GM23338 (cell line): Measurements from ENCODE around the gene CDC73. TPM values are rescaled to one million over a fixed set of nuclear protein-coding genes. Genes with fewer than 3 reads are reported as not detected.

Experiments
- ATAC-seq: fragments of 200-7000 bp; cut with Tn5 transposase; 3 replicates; pipeline ENCODE4 v1.9.1; 2020
- DNase-seq: peaks from one replicate; pipeline ENCODE4 v3.0.0-alpha.2; 2015; ENCODE audit warnings: low spot score
- H2AFZ ChIP-seq: fragments of 200-600 bp; sonication (generic); 2 replicates; pipeline ENCODE4 v1.8.0; 2016; ENCODE audit warnings: antibody characterized with exemption, mild to moderate bottlenecking, moderate library complexity
- H3F3A ChIP-seq: fragments of 200-600 bp; sonication (generic); replicated peaks from 2 replicates; pipeline ENCODE4 v1.8.0; 2017; ENCODE audit warnings: antibody characterized with exemption, mixed run types, low read depth
- H3K27ac ChIP-seq: fragments of 200-600 bp; sonication (generic); 2 replicates; pipeline ENCODE4 v1.6.1; 2016; ENCODE audit warnings: low read depth
- H3K27me3 ChIP-seq: fragments of 200-600 bp; sonication (generic); 2 replicates; pipeline ENCODE4 v1.8.0; 2016; ENCODE audit warnings: mild to moderate bottlenecking, mixed run types, moderate library complexity; ENCODE audit not compliant: insufficient read depth
- H3K36me3 ChIP-seq: fragments of 200-600 bp; sonication (generic); 2 replicates; pipeline ENCODE4 v1.8.0; 2016; ENCODE audit warnings: mild to moderate bottlenecking; ENCODE audit not compliant: insufficient read depth
- H3K4me1 ChIP-seq: fragments of 200-600 bp; sonication (generic); 2 replicates; pipeline ENCODE4 v1.8.0; 2016; ENCODE audit warnings: mild to moderate bottlenecking, moderate library complexity; ENCODE audit not compliant: insufficient read depth
- H3K4me2 ChIP-seq: fragments of 200-600 bp; sonication (generic); 2 replicates; pipeline ENCODE4 v1.7.1; 2017; ENCODE audit warnings: mixed run types
- H3K4me3 ChIP-seq: fragments of 200-600 bp; sonication (generic); 2 replicates; pipeline ENCODE4 v1.6.1; 2016; ENCODE audit warnings: mixed run types
- H3K79me2 ChIP-seq: fragments of 200-600 bp; sonication (generic); replicated peaks from 2 replicates; pipeline ENCODE4 v1.8.0; 2017; ENCODE audit warnings: mild to moderate bottlenecking; ENCODE audit not compliant: insufficient read depth
- H3K9me2 ChIP-seq: fragments of 200-600 bp; sonication (generic); 2 replicates; pipeline ENCODE4 v1.8.0; 2017; ENCODE audit not compliant: insufficient read depth
- H4K20me1 ChIP-seq: fragments of 200-600 bp; sonication (generic); replicated peaks from 2 replicates; pipeline ENCODE4 v1.8.0; 2017; ENCODE audit warnings: mild to moderate bottlenecking; ENCODE audit not compliant: insufficient read depth
- H3K27ac Mint-ChIP-seq: 2 replicates; pipeline ENCODE4 v1.8.0; 2020; ENCODE audit warnings: inconsistent platforms, mild to moderate bottlenecking, moderate library complexity, mixed read lengths
- H3K27me3 Mint-ChIP-seq: 3 replicates; pipeline ENCODE4 v1.8.0; 2022; ENCODE audit warnings: low read depth, mild to moderate bottlenecking, moderate library complexity, mixed read lengths, inconsistent platforms; ENCODE audit not compliant: insufficient read depth, poor library complexity
- H3K36me3 Mint-ChIP-seq: 3 replicates; pipeline ENCODE4 v1.8.0; 2021; ENCODE audit warnings: low read depth, mild to moderate bottlenecking, inconsistent platforms, moderate library complexity, mixed read lengths
- H3K4me1 Mint-ChIP-seq: 3 replicates; pipeline ENCODE4 v1.8.0; 2020; ENCODE audit warnings: mild to moderate bottlenecking, inconsistent platforms, mixed read lengths
- H3K4me3 Mint-ChIP-seq: 3 replicates; pipeline ENCODE4 v1.8.0; 2021; ENCODE audit warnings: moderate library complexity, mild to moderate bottlenecking, inconsistent platforms, mixed read lengths
- H3K9me3 Mint-ChIP-seq: 3 replicates; pipeline ENCODE4 v1.8.0; 2020; ENCODE audit warnings: moderate library complexity, mild to moderate bottlenecking, inconsistent platforms, mixed read lengths
- EZH2 ChIP-seq: fragments of 200-600 bp; sonication (generic); IDR thresholded peaks from one replicate; pipeline ENCODE4 v1.8.0; 2017; ENCODE audit warnings: antibody characterized with exemption, mild to moderate bottlenecking, low read depth; ENCODE audit not compliant: unreplicated experiment
- EZH2phosphoT487 ChIP-seq: fragments of 200-600 bp; sonication (generic); IDR thresholded peaks from one replicate; pipeline ENCODE4 v1.8.1; 2018; ENCODE audit warnings: antibody characterized with exemption; ENCODE audit not compliant: unreplicated experiment
- JUNB ChIP-seq: IDR thresholded peaks from one replicate; pipeline ENCODE4 v1.6.1; 2016; ENCODE audit warnings: antibody characterized with exemption; ENCODE audit not compliant: unreplicated experiment
- NANOG ChIP-seq: IDR thresholded peaks from 2 replicates; pipeline ENCODE4 v1.6.1; 2016; ENCODE audit warnings: antibody characterized with exemption, borderline replicate concordance
- POLR2AphosphoS5 ChIP-seq: IDR thresholded peaks from 2 replicates; pipeline ENCODE4 v1.6.1; 2016; ENCODE audit warnings: antibody characterized with exemption, low read depth
- STAT1 ChIP-seq: IDR thresholded peaks from one replicate; pipeline ENCODE4 v1.6.1; 2016; ENCODE audit warnings: antibody characterized with exemption; ENCODE audit not compliant: unreplicated experiment
- ZNF114 ChIP-seq: fragments of 250-450 bp; sonication (Bioruptor Pico); IDR thresholded peaks from 2 replicates; pipeline ENCODE4 v1.5.0; 2020; ENCODE audit warnings: mild to moderate bottlenecking, moderate library complexity
- ZNF331 ChIP-seq: fragments of 250-450 bp; sonication (Bioruptor Pico); IDR thresholded peaks from 2 replicates; pipeline ENCODE4 v1.5.0; 2020; ENCODE audit warnings: low read depth, mild to moderate bottlenecking, moderate library complexity
- polyA plus RNA-seq: library from polyadenylated mRNA; unstranded; fragments of >200 nt; fragmentation: Nextera tagmentation; extraction: Ambion mirVana; gene quantifications from 2 replicates; pipeline ENCODE4 v1.2.1, GENCODE V29; 2016
- total RNA-seq: library from RNA; depleted of rRNA; stranded (reverse); fragments of >200 nt; shearing (Covaris generic); gene quantifications from 2 replicates; pipeline ENCODE4 v1.2.3, GENCODE V29; 2014
- TF ChIP-seq, protein P1 (sequence below): fragments of 250-450 bp; sonication (Bioruptor Pico); IDR thresholded peaks from 2 replicates; pipeline ENCODE4 v1.5.0; 2020; ENCODE audit warnings: mild to moderate bottlenecking, moderate library complexity
- TF ChIP-seq, protein P2 (sequence below): IDR thresholded peaks from 2 replicates; pipeline ENCODE4 v1.6.1; 2016; ENCODE audit warnings: antibody characterized with exemption
- TF ChIP-seq, protein P3 (sequence below), 2 experiments: fragments of 200-600 bp in 1 of 2; sonication (generic) in 1 of 2; conservative IDR thresholded peaks; 2 replicates each; pipeline versions ENCODE4 v1.5.1 to v1.6.1; 2016 to 2017; ENCODE audit warnings: antibody characterized with exemption in 2 of 2, low read depth in 2 of 2, mild to moderate bottlenecking in 2 of 2, moderate library complexity in 1 of 2
- TF ChIP-seq, protein P4 (sequence below): IDR thresholded peaks from one replicate; pipeline ENCODE4 v1.6.1; 2018; ENCODE audit warnings: antibody characterized with exemption; ENCODE audit not compliant: unreplicated experiment

CDC73 gene
- total and polyA plus RNA-seq, 2 experiments from 2014 or later, result 40.4 to 63.2 TPM

DNA sequence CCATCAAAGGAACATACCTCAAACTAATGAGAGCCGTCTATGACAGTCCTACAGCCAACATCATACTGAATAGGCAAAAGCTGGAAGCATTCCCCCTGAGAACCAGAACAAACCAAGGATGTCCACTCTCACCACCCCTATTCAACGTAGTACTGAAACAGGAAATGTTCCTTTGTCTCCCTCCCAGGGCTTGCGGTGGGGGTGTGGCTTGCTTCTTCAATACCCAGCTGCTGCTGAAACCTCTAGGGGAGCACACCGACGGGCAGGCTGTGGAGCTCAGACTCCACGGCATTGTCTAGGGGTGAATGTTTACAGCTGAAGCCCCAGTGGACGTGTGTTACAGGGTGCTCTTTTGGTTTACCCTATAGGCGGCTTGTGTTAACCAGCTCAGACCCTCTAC lies 95.1 kb downstream of the CDC73 start (continued):
- TF ChIP-seq, protein P1, sequence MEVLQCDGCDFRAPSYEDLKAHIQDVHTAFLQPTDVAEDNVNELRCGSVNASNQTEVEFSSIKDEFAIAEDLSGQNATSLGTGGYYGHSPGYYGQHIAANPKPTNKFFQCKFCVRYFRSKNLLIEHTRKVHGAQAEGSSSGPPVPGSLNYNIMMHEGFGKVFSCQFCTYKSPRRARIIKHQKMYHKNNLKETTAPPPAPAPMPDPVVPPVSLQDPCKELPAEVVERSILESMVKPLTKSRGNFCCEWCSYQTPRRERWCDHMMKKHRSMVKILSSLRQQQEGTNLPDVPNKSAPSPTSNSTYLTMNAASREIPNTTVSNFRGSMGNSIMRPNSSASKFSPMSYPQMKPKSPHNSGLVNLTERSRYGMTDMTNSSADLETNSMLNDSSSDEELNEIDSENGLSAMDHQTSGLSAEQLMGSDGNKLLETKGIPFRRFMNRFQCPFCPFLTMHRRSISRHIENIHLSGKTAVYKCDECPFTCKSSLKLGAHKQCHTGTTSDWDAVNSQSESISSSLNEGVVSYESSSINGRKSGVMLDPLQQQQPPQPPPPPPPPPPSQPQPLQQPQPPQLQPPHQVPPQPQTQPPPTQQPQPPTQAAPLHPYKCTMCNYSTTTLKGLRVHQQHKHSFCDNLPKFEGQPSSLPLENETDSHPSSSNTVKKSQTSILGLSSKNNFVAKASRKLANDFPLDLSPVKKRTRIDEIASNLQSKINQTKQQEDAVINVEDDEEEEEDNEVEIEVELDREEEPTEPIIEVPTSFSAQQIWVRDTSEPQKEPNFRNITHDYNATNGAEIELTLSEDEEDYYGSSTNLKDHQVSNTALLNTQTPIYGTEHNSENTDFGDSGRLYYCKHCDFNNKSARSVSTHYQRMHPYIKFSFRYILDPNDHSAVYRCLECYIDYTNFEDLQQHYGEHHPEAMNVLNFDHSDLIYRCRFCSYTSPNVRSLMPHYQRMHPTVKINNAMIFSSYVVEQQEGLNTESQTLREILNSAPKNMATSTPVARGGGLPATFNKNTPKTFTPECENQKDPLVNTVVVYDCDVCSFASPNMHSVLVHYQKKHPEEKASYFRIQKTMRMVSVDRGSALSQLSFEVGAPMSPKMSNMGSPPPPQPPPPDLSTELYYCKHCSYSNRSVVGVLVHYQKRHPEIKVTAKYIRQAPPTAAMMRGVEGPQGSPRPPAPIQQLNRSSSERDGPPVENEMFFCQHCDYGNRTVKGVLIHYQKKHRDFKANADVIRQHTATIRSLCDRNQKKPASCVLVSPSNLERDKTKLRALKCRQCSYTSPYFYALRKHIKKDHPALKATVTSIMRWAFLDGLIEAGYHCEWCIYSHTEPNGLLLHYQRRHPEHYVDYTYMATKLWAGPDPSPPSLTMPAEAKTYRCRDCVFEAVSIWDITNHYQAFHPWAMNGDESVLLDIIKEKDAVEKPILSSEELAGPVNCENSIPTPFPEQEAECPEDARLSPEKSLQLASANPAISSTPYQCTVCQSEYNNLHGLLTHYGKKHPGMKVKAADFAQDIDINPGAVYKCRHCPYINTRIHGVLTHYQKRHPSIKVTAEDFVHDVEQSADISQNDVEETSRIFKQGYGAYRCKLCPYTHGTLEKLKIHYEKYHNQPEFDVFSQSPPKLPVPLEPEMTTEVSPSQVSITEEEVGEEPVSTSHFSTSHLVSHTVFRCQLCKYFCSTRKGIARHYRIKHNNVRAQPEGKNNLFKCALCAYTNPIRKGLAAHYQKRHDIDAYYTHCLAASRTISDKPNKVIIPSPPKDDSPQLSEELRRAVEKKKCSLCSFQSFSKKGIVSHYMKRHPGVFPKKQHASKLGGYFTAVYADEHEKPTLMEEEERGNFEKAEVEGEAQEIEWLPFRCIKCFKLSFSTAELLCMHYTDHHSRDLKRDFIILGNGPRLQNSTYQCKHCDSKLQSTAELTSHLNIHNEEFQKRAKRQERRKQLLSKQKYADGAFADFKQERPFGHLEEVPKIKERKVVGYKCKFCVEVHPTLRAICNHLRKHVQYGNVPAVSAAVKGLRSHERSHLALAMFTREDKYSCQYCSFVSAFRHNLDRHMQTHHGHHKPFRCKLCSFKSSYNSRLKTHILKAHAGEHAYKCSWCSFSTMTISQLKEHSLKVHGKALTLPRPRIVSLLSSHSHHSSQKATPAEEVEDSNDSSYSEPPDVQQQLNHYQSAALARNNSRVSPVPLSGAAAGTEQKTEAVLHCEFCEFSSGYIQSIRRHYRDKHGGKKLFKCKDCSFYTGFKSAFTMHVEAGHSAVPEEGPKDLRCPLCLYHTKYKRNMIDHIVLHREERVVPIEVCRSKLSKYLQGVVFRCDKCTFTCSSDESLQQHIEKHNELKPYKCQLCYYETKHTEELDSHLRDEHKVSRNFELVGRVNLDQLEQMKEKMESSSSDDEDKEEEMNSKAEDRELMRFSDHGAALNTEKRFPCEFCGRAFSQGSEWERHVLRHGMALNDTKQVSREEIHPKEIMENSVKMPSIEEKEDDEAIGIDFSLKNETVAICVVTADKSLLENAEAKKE, result no peak
- TF ChIP-seq, protein P2, sequence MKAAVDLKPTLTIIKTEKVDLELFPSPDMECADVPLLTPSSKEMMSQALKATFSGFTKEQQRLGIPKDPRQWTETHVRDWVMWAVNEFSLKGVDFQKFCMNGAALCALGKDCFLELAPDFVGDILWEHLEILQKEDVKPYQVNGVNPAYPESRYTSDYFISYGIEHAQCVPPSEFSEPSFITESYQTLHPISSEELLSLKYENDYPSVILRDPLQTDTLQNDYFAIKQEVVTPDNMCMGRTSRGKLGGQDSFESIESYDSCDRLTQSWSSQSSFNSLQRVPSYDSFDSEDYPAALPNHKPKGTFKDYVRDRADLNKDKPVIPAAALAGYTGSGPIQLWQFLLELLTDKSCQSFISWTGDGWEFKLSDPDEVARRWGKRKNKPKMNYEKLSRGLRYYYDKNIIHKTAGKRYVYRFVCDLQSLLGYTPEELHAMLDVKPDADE, result no peak
- TF ChIP-seq EZH2 (no peak), NANOG (no peak), STAT1 (no peak), ZNF331 (no peak), JUNB (no peak)

DNA sequence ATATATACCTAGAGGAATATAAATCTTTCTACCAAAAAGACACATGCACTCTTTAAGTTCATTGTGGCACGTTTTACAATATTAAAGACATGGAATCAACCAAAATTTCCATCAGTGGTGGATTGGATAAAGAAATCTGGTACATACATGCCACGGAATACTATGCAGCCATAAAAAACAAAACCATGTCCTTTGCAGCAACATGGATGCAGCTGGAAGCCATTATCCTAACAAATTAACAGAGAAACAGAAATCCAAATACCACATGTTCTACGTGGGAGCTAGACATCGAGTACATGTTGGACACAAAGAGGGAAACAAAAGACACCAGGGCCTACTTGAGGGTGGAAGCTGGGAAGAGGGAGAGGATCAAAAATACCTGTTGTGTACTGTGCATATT lies 97.6 kb downstream of the CDC73 start:
- Histone ChIP-seq H3K4me2 (no peak overlapping the region), H3K79me2 (peaks cover 12% of the 10 kb centered on the region), H4K20me1 (no peaks in the 10 kb centered on the region; the same call in none of the 2 replicates), H3K27me3 (no peaks in the 10 kb centered on the region), H3K9me2 (no peaks in the 10 kb centered on the region), H2AFZ (no peak overlapping the region), H3K4me1 (peaks cover 26% of the 10 kb centered on the region), H3K36me3 (no peaks in the 10 kb centered on the region), H3F3A (no peaks in the 10 kb centered on the region), H3K4me3 (no peak overlapping the region), H3K27ac (0 out of 2 replicates have a peak overlapping the region, but pooled peaks have one; percentile 27)
- Mint-ChIP-seq H3K4me3 (no peak overlapping the region), H3K27me3 (peaks cover 2% of the 10 kb centered on the region), H3K27ac (peak overlapping the region; percentile 63; the same call in 1 of the 2 replicates), H3K36me3 (peaks cover 18% of the 10 kb centered on the region; the same call in 2 of the 3 replicates), H3K9me3 (no peaks in the 10 kb centered on the region), H3K4me1 (peaks cover 44% of the 10 kb centered on the region)
- ATAC-seq (no peak), DNase-seq (no peak)
- TF ChIP-seq, protein P3, sequence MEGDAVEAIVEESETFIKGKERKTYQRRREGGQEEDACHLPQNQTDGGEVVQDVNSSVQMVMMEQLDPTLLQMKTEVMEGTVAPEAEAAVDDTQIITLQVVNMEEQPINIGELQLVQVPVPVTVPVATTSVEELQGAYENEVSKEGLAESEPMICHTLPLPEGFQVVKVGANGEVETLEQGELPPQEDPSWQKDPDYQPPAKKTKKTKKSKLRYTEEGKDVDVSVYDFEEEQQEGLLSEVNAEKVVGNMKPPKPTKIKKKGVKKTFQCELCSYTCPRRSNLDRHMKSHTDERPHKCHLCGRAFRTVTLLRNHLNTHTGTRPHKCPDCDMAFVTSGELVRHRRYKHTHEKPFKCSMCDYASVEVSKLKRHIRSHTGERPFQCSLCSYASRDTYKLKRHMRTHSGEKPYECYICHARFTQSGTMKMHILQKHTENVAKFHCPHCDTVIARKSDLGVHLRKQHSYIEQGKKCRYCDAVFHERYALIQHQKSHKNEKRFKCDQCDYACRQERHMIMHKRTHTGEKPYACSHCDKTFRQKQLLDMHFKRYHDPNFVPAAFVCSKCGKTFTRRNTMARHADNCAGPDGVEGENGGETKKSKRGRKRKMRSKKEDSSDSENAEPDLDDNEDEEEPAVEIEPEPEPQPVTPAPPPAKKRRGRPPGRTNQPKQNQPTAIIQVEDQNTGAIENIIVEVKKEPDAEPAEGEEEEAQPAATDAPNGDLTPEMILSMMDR (conservative IDR thresholded peaks at IDR 0.05; ENCODE audit: low read depth in 2 of 2), result no peak
- TF ChIP-seq, protein P2, result no peak
- no peak for TF ChIP-seq POLR2AphosphoS5
- TF ChIP-seq, protein P4, sequence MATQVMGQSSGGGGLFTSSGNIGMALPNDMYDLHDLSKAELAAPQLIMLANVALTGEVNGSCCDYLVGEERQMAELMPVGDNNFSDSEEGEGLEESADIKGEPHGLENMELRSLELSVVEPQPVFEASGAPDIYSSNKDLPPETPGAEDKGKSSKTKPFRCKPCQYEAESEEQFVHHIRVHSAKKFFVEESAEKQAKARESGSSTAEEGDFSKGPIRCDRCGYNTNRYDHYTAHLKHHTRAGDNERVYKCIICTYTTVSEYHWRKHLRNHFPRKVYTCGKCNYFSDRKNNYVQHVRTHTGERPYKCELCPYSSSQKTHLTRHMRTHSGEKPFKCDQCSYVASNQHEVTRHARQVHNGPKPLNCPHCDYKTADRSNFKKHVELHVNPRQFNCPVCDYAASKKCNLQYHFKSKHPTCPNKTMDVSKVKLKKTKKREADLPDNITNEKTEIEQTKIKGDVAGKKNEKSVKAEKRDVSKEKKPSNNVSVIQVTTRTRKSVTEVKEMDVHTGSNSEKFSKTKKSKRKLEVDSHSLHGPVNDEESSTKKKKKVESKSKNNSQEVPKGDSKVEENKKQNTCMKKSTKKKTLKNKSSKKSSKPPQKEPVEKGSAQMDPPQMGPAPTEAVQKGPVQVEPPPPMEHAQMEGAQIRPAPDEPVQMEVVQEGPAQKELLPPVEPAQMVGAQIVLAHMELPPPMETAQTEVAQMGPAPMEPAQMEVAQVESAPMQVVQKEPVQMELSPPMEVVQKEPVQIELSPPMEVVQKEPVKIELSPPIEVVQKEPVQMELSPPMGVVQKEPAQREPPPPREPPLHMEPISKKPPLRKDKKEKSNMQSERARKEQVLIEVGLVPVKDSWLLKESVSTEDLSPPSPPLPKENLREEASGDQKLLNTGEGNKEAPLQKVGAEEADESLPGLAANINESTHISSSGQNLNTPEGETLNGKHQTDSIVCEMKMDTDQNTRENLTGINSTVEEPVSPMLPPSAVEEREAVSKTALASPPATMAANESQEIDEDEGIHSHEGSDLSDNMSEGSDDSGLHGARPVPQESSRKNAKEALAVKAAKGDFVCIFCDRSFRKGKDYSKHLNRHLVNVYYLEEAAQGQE, result no peak
- no peak for TF ChIP-seq EZH2phosphoT487
- TF ChIP-seq ZNF331, result no peak
- no peak for TF ChIP-seq ZNF114
- TF ChIP-seq JUNB, result no peak
